ENCODE data around the gene WDTC1.
"Not testable (repeated sequence)": the region's sequence is repeated elsewhere in the genome, so short reads cannot be mapped to it uniquely, and the experiment has no call there.

WDTC1 gene

GRCh38 chr1:27234049-27234882, at the start of gene WDTC1:
Gene WDTC1 (plus strand): TSS chr1:27234632. CDS start chr1:27261055, 26,423 bp downstream.
- peak; percentile 78 for DNase-seq (ENCODE audit: low read depth)

GRCh38 chr1:27184665-27185064, 49.8 kb upstream of the WDTC1 start:
- not testable (repeated sequence) for DNase-seq (ENCODE audit: low read depth)

- DNase-seq (ENCODE audit: low read depth) = peak; percentile 11
Observed at GRCh38 chr1:27192039-27192529, 42.3 kb upstream of the WDTC1 start.

- no peak for DNase-seq (ENCODE audit: low read depth)
Observed at GRCh38 chr1:27193194-27193593, 41.2 kb upstream of the WDTC1 start.

- no peak for DNase-seq (ENCODE audit: low read depth)
Observed at GRCh38 chr1:27201295-27201694, 33.1 kb upstream of the WDTC1 start.

- peak; percentile 16 for DNase-seq (ENCODE audit: low read depth)
Observed at GRCh38 chr1:27203946-27204345, 30.5 kb upstream of the WDTC1 start.

- DNase-seq (ENCODE audit: low read depth) = not testable (repeated sequence)
Observed at GRCh38 chr1:27207238-27207637, 27.2 kb upstream of the WDTC1 start.

- DNase-seq (ENCODE audit: low read depth) = not testable (repeated sequence)
Observed at GRCh38 chr1:27208143-27208850, 26.1 kb upstream of the WDTC1 start.

GRCh38 chr1:27216466-27216865, 18.0 kb upstream of the WDTC1 start:
- DNase-seq (ENCODE audit: low read depth) = no peak

- DNase-seq (ENCODE audit: low read depth) = no peak
Observed at GRCh38 chr1:27217401-27217800, 17.0 kb upstream of the WDTC1 start.

GRCh38 chr1:27218736-27219135, 15.7 kb upstream of the WDTC1 start:
- DNase-seq (ENCODE audit: low read depth) = no peak

- no peak for DNase-seq (ENCODE audit: low read depth)
Observed at GRCh38 chr1:27220096-27220495, 14.3 kb upstream of the WDTC1 start.

GRCh38 chr1:27220702-27221497, 13.5 kb upstream of the WDTC1 start:
- DNase-seq (ENCODE audit: low read depth) = not testable (repeated sequence)

GRCh38 chr1:27225621-27226020, 8.8 kb upstream of the WDTC1 start:
- no peak for DNase-seq (ENCODE audit: low read depth)

- no peak for DNase-seq (ENCODE audit: low read depth)
Observed at GRCh38 chr1:27227765-27228164, 6.7 kb upstream of the WDTC1 start.

GRCh38 chr1:27233667-27234048, 774 bp upstream of the WDTC1 start:
- no peak for DNase-seq (ENCODE audit: low read depth)

- no peak for DNase-seq (ENCODE audit: low read depth)
Observed at GRCh38 chr1:27235827-27236226, 1.4 kb downstream of the WDTC1 start.

GRCh38 chr1:27237112-27237511, 2.7 kb downstream of the WDTC1 start:
- no peak for DNase-seq (ENCODE audit: low read depth)

- DNase-seq (ENCODE audit: low read depth) = no peak
Observed at GRCh38 chr1:27238032-27238431, 3.6 kb downstream of the WDTC1 start.

- DNase-seq (ENCODE audit: low read depth) = no peak
Observed at GRCh38 chr1:27241677-27242076, 7.2 kb downstream of the WDTC1 start.

GRCh38 chr1:27243665-27244064, 9.2 kb downstream of the WDTC1 start:
- not testable (repeated sequence) for DNase-seq (ENCODE audit: low read depth)

- no peak for DNase-seq (ENCODE audit: low read depth)
Observed at GRCh38 chr1:27246194-27246593, 11.8 kb downstream of the WDTC1 start.
